ENCODE data around the gene PSTPIP2. TPM values are rescaled to one million over a fixed set of nuclear protein-coding genes. Genes with fewer than 3 reads are reported as not detected.

Gene PSTPIP2
- total and polyA plus RNA-seq, 2 of the 13 experiments (the other 11 are each of a cell fraction or from before 2014, with no cell fraction given) = 0.25 to 0.27 TPM

DNA sequence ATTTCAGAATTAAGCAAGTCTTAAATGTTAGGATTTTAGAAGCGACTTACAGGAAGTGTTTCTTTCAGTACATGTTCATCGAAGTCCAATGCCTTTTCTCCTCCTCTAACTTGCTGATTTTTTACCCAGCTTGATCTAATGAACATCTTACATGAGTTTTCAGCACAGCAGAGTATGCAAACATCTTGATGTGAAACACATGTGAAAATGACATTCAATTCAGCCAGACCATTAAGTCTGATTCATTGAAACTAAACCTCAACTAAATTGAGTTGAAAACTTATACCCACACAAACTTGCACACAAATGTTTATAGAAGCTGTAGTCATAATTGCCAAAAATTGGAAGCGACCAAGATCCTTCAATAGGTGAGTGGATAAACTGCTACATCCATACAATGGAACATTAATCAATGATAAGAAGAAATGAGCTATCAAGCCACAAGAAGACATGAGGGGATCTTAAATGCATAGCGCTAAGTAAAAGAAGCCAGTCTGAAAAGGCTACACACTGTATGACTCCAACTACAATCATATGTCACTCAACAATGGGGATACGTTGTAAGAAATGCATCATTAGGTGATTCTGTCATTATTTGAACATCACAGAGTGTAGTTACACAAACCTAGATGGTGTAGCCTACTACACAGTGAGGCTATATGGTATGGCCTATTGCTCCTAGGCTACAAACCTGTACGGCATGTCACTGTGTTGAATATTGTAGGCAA lies 18.5 kb downstream of the PSTPIP2 start (continued):
- TF ChIP-seq ZNF766 (CRISPR knock-in tag; IDR thresholded peaks at IDR 0.05; ENCODE audit: borderline replicate concordance) (no peak), ZNF276 (CRISPR knock-in tag; IDR thresholded peaks at IDR 0.05; ENCODE audit: low read depth) (no peak), PHB2 (IDR thresholded peaks at IDR 0.05; ENCODE audit: partially characterized antibody) (no peak)

GRCh38 chr18:46051731-46052461 lies 20.2 kb downstream of the PSTPIP2 start:
- POLR2A ChIA-PET = interaction anchor here (0.7 to 0.9 kb wide), 2 partner anchors 47 to 52 kb away, joined by 3 read pairs; partner anchors contain the start of gene HAUS1
- Histone ChIP-seq H2AFZ (ENCODE audit: low read length) (no peak overlapping the region), H3K9ac (ENCODE audit: insufficient read depth, low read depth, low read length) (no peak overlapping the region), H3K4me1 (ENCODE audit: insufficient read depth, low read length) (peaks cover 20% of the 10 kb centered on the region), H3K79me2 (ENCODE audit: insufficient read depth, low read length) (no peaks in the 10 kb centered on the region), H3K27ac (ENCODE audit: extremely low read length, insufficient read depth, low read length) (no peak overlapping the region), H3K36me3 (replicated peaks in 1 of 2; ENCODE audit: control insufficient read depth in 1 of 2, insufficient read depth in 2 of 2, low read length in 2 of 2) (no peaks in the 10 kb centered on the region), H3K4me3 (replicated peaks in 1 of 3; ENCODE audit: insufficient read depth in 1 of 3, low read depth in 2 of 3, low read length in 3 of 3) (no peak overlapping the region), H4K20me1 (ENCODE audit: insufficient read depth, low read length) (peaks cover 4% of the 10 kb centered on the region; the same call in 1 of the 2 replicates), H3K9me3 (ENCODE audit: low read length) (no peaks in the 10 kb centered on the region), H3K27me3 (ENCODE audit: control insufficient read depth in 1 of 2, insufficient read depth in 2 of 2, low read length in 2 of 2) (peaks cover 1 to 38% of the 10 kb centered on the region in 2 experiments; a peak in 4 of 5 replicates), H3K4me2 (ENCODE audit: low read depth, low read length) (no peak overlapping the region)
- in situ Hi-C loops (cut with HindIII; ENCODE audit: extremely low pct_ligation_motif_present, low pct_unique_long_range_greater_than_20kb) = no loop called here
- CTCF ChIA-PET (ENCODE audit: low intra/inter-chr PET ratio, low total read pairs) = no interaction called here
- FAIRE-seq (peak; percentile 98), ATAC-seq (peak; percentile 98), DNase-seq (ENCODE audit: low spot score) (peak; percentile 98)
- intact Hi-C loops (cut with micrococcal nuclease; ENCODE audit: unreplicated experiment) = no loop called here
- no TSS peak for BruUV-seq (replicated peaks)
- WGBS (ENCODE audit: low lambda C conversion rate) = 7% methylated on average over 5 of the region's 6 CpGs
- peak; percentile 69 for TF ChIP-seq PITX1 (CRISPR knock-in tag; IDR thresholded peaks at IDR 0.05)
- TF ChIP-seq ZNF768 (CRISPR knock-in tag; IDR thresholded peaks at IDR 0.05) = no peak
- TF ChIP-seq SP1 (IDR thresholded peaks at IDR 0.05) = no peak
- TF ChIP-seq SP1 (CRISPR knock-in tag; IDR thresholded peaks at IDR 0.05) = no peak
- TF ChIP-seq NBN (conservative IDR thresholded peaks at IDR 0.05) = no peak
- no peak for TF ChIP-seq ZKSCAN1 (IDR thresholded peaks at IDR 0.05; ENCODE audit: low read length)
- no peak for TF ChIP-seq MBNL3 (CRISPR knock-in tag; conservative IDR thresholded peaks at IDR 0.05)
- TF ChIP-seq RAD21 (CRISPR knock-in tag; IDR thresholded peaks at IDR 0.05) = no peak
- no peak for TF ChIP-seq SP2 (CRISPR knock-in tag; IDR thresholded peaks at IDR 0.05)
- TF ChIP-seq TBP (CRISPR knock-in tag; IDR thresholded peaks at IDR 0.05) = no peak
- 0 out of 2 replicates have a peak, but pooled peaks have one; percentile 36 for TF ChIP-seq NCOA1 (CRISPR knock-in tag; IDR thresholded peaks at IDR 0.05)
- TF ChIP-seq HNRNPLL (IDR thresholded peaks at IDR 0.05; ENCODE audit: low read depth, low read length, poor library complexity, severe bottlenecking) = no peak
- no peak for TF ChIP-seq ZNF569 (CRISPR knock-in tag; IDR thresholded peaks at IDR 0.05; ENCODE audit: borderline replicate concordance)
- TF ChIP-seq, protein P1, sequence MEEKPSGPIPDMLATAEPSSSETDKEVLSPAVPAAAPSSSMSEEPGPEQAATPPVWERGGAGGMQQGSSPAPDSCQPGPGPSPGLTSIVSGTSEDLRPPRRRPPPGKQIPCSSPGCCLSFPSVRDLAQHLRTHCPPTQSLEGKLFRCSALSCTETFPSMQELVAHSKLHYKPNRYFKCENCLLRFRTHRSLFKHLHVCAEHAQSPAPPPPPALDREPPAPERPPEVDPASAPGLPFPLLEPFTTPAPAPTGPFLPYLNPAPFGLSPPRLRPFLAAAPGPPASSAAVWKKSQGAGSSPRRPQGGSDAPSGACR (CRISPR knock-in tag; IDR thresholded peaks at IDR 0.05) = no peak
- no peak for TF ChIP-seq ZSCAN30 (CRISPR knock-in tag; IDR thresholded peaks at IDR 0.05)
- no peak for TF ChIP-seq SMARCC2 (IDR thresholded peaks at IDR 0.05)
- no peak for TF ChIP-seq ATF7-NPFF (CRISPR knock-in tag; IDR thresholded peaks at IDR 0.05; ENCODE audit: low read depth)
- TF ChIP-seq MEF2D (CRISPR knock-in tag; IDR thresholded peaks at IDR 0.05) = no peak
- peak; percentile 63; the same call in 1 of the 2 replicates for TF ChIP-seq SALL1 (CRISPR knock-in tag; IDR thresholded peaks at IDR 0.05)
- TF ChIP-seq CHD4 (IDR thresholded peaks at IDR 0.05; ENCODE audit: borderline replicate concordance, low read length) = no peak

Measured in HepG2 (cell line).